BE2C (cell line): ENCODE data around the gene CEP85.

Experiments used
- DNase-seq: peaks from one replicate; pipeline ENCODE4 v3.0.0-alpha.2; 2020
- H3K27me3 ChIP-seq: fragments of 250-450 bp; sonication (Bioruptor Pico); 2 replicates; pipeline ENCODE4 v1.5.1; 2020; ENCODE audit warnings: mild to moderate bottlenecking
- H3K36me3 ChIP-seq: fragments of 250-450 bp; sonication (Bioruptor Pico); 2 replicates; pipeline ENCODE4 v1.5.1; 2020; ENCODE audit warnings: mild to moderate bottlenecking
- H3K4me1 ChIP-seq: fragments of 250-450 bp; sonication (Bioruptor Pico); 2 replicates; pipeline ENCODE4 v1.5.1; 2020
- H3K4me3 ChIP-seq: 2 replicates; pipeline ENCODE4 v1.5.1; 2011; ENCODE audit warnings: low read depth, low read length
- H3K9me3 ChIP-seq: fragments of 250-450 bp; sonication (Bioruptor Pico); 2 replicates; pipeline ENCODE4 v1.5.1; 2020
- TF ChIP-seq, protein P1 (sequence below): IDR thresholded peaks from 2 replicates; pipeline ENCODE4 v1.5.1; 2012; ENCODE audit warnings: mild to moderate bottlenecking, low read depth, low read length

Gene CEP85

DNA sequence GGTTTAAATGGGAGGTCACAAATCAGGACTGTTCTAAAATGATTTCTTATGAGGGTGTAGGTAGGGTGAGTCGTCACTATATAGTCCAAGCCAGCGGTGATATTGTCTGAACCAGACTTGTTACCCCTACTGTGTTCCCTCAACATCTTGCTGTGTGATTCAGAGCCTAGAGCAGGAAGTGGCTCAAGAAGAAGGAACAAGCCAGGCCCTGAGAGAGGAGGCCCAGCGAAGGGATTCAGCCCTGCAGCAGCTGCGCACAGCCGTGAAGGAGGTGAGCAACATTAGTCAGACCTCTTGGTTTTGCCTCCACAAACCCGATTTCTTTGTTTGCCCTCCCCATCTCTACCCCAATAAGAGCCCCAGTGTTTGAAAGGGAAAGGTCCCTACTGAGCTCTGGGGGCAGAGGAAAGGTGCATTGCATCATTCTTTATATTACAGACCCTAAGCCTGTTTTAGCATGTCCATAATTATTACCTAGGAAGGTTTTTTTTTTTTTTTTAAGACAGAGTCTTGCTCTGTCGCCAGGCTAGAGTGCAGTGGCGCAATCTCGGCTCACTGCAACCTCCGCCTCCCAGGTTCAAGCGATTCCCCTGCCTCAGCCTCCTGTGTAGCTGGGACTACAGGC lies 40.9 kb downstream of the CEP85 start:
- TF ChIP-seq, protein P1, sequence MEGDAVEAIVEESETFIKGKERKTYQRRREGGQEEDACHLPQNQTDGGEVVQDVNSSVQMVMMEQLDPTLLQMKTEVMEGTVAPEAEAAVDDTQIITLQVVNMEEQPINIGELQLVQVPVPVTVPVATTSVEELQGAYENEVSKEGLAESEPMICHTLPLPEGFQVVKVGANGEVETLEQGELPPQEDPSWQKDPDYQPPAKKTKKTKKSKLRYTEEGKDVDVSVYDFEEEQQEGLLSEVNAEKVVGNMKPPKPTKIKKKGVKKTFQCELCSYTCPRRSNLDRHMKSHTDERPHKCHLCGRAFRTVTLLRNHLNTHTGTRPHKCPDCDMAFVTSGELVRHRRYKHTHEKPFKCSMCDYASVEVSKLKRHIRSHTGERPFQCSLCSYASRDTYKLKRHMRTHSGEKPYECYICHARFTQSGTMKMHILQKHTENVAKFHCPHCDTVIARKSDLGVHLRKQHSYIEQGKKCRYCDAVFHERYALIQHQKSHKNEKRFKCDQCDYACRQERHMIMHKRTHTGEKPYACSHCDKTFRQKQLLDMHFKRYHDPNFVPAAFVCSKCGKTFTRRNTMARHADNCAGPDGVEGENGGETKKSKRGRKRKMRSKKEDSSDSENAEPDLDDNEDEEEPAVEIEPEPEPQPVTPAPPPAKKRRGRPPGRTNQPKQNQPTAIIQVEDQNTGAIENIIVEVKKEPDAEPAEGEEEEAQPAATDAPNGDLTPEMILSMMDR: no peak
- H3K4me1 ChIP-seq: peaks cover 11% of the 10 kb centered on the region
- no peak overlapping the region for H3K4me3 ChIP-seq
- H3K36me3 ChIP-seq: peaks cover 15% of the 10 kb centered on the region
- H3K9me3 ChIP-seq: no peaks in the 10 kb centered on the region
- H3K27me3 ChIP-seq: no peaks in the 10 kb centered on the region
- no peak for DNase-seq

DNA sequence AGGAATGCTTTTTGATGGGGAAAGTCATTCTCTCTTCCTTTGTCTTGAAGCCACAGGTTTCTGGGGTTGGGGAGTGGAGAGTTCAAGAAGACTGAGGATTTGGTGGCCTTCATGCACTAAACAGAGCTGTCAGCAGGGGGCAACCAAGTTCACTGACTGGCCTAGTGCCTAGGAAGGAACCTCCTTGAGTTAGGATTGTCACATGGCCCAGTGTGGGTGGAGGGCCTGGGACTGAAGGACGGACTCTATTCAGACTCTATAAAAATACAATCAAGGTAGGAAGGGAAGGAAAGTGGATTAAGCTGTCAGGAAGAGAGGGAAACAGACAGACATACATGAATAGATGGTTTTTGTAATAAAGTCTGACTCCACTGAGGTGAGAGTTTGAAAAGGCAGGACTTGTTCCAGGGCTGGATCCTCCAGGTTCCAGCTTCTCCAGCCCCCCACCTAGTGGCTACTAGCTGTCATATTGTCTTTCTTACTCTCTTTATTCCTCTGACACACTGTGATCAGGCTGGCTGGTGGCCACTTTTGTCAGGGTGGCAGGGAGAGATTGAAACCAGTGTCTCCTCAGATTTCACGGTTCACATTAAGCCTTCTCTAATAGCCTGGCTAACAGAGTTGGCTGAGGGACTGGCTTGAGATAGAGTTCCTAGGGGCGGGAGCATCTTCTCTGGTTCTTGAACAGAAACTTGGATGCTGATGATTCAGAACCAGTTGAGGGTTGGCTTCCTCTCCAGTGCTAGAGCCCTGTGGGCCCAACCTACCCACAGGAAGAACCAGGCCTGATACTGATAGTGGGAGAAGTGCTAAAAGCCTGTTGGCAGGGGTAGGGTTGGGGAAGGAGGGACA lies 41.8 kb downstream of the CEP85 start:
- peak; percentile 68 for DNase-seq
- peaks cover 15% of the 10 kb centered on the region for H3K36me3 ChIP-seq

DNA sequence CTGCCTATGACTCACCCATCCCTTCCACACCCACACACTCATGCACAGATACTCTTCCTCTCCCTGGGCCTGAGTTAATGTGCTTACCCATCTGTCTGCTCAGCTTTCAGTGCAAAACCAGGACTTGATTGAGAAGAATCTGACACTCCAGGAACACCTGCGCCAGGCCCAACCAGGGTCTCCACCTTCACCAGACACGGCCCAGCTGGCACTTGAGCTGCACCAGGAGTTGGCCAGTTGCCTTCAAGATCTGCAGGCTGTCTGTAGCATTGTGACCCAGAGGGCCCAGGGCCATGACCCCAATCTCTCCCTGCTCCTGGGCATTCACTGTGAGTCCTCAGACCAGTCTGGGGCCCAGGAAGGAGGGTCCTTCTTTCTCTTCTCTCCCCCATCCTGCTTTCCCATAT lies 42.4 kb downstream of the CEP85 start:
- TF ChIP-seq, protein P1: no peak
- no peaks in the 10 kb centered on the region for H3K9me3 ChIP-seq
- H3K4me1 ChIP-seq: peaks cover 11% of the 10 kb centered on the region
- no peaks in the 10 kb centered on the region for H3K27me3 ChIP-seq
- no peak for DNase-seq
- H3K36me3 ChIP-seq: peaks cover 15% of the 10 kb centered on the region
- no peak overlapping the region for H3K4me3 ChIP-seq

More for the DNA sequence above, 41.8 kb downstream of the CEP85 start:
- H3K4me1 ChIP-seq: peaks cover 11% of the 10 kb centered on the region
- TF ChIP-seq, protein P1: peak; percentile 68
- no peak overlapping the region for H3K4me3 ChIP-seq
- H3K9me3 ChIP-seq: no peaks in the 10 kb centered on the region
- H3K27me3 ChIP-seq: no peaks in the 10 kb centered on the region

DNA sequence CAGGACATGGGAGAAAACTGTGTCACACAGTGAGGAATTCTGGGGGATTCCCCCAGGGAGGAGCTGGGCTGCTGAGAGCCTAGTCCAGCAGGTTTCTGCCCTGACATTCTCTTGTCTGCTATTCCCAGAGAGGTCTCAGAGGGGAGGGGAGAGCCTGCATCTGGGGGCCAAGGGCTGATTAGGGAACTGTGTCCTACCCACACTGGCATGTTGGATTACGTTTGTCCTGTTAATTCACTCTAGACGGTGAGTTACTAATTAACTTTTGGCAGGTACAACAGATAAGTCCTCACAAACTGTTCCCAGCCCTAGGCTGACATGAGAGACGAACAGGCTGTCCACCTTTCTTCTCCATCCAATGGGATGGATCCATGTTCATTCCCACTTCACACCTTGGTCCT lies 43.3 kb downstream of the CEP85 start:
- peaks cover 15% of the 10 kb centered on the region for H3K36me3 ChIP-seq
- no peak for DNase-seq

DNA sequence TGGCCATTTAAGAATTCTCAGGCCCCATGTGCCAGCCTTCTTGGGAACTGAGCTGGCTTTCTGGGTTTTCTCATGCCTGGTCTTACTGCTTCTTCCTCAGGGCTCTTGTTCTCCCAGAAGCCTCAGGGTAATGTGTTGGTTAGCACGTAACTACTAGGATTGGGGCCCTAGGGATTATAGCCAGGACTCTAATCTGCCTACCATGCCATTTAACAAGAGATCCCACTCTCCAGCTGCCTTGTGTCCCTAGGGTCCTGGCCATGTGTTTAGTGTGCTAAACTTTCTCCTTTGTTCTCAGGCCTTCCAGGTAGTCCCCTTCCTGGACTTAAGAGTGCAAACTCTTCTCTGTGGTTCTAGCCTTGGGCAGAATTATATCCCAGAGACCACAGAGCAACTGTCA lies 43.7 kb downstream of the CEP85 start:
- Histone ChIP-seq H3K36me3 (peaks cover 15% of the 10 kb centered on the region), H3K27me3 (no peaks in the 10 kb centered on the region), H3K4me3 (no peak overlapping the region), H3K9me3 (no peaks in the 10 kb centered on the region), H3K4me1 (peaks cover 11% of the 10 kb centered on the region)
- TF ChIP-seq, protein P1: no peak
- DNase-seq: no peak

More for the DNA sequence above, 43.3 kb downstream of the CEP85 start:
- H3K4me1 ChIP-seq: peaks cover 11% of the 10 kb centered on the region
- no peak overlapping the region for H3K4me3 ChIP-seq
- TF ChIP-seq, protein P1: no peak
- no peaks in the 10 kb centered on the region for H3K9me3 ChIP-seq
- no peaks in the 10 kb centered on the region for H3K27me3 ChIP-seq

DNA sequence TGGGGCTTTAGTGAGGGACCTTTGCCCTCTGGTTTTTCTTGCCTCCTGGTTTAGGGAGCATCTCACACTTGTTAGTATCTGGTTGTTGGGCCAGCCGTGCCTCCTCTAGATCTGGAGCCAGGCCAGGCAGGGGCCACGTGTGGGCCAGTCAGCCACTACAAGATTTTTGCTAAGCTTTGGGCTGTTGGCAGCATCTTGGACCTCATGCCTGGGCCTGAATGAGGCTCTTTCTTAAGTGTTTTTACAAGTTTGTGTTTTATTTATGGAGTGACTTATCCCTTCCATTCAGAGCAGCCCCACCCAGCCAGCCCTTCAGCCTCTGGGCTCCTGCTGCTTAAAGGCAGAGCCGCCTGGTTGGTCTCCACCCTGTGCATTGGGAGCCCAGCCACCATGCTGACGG lies 44.3 kb downstream of the CEP85 start:
- Histone ChIP-seq H3K36me3 (peaks cover 15% of the 10 kb centered on the region), H3K9me3 (no peaks in the 10 kb centered on the region), H3K4me1 (peaks cover 11% of the 10 kb centered on the region), H3K27me3 (no peaks in the 10 kb centered on the region), H3K4me3 (no peak overlapping the region)
- TF ChIP-seq, protein P1: no peak
- DNase-seq: no peak
